Measurements from ENCODE around the gene ABCA4.

ABCA4 gene

GRCh38 chr1:94017155-94017829, 103.7 kb downstream of the ABCA4 start:
- TF ChIP-seq, protein P1, sequence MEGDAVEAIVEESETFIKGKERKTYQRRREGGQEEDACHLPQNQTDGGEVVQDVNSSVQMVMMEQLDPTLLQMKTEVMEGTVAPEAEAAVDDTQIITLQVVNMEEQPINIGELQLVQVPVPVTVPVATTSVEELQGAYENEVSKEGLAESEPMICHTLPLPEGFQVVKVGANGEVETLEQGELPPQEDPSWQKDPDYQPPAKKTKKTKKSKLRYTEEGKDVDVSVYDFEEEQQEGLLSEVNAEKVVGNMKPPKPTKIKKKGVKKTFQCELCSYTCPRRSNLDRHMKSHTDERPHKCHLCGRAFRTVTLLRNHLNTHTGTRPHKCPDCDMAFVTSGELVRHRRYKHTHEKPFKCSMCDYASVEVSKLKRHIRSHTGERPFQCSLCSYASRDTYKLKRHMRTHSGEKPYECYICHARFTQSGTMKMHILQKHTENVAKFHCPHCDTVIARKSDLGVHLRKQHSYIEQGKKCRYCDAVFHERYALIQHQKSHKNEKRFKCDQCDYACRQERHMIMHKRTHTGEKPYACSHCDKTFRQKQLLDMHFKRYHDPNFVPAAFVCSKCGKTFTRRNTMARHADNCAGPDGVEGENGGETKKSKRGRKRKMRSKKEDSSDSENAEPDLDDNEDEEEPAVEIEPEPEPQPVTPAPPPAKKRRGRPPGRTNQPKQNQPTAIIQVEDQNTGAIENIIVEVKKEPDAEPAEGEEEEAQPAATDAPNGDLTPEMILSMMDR (IDR thresholded peaks at IDR 0.05) = no peak
- Histone ChIP-seq H3K4me3 (ENCODE audit: low read depth, low read length) (no peak overlapping the region), H3K27ac (no peak overlapping the region), H3K9me3 (ENCODE audit: control insufficient read depth, low read length) (no peaks in the 10 kb centered on the region), H2AFZ (no peak overlapping the region), H3K79me2 (no peaks in the 10 kb centered on the region), H3K4me1 (peaks cover 11% of the 10 kb centered on the region), H3K27me3 (ENCODE audit: control insufficient read depth, insufficient read depth, low read length) (no peaks in the 10 kb centered on the region), H3K36me3 (ENCODE audit: control insufficient read depth, insufficient read depth, low read length) (no peaks in the 10 kb centered on the region), H3K4me2 (ENCODE audit: low read length) (no peak overlapping the region), H3K9ac (no peak overlapping the region)

GRCh38 chr1:94015489-94015817, 105.5 kb downstream of the ABCA4 start:
- TF ChIP-seq, protein P1 (IDR thresholded peaks at IDR 0.05) = no peak
- H3K79me2 ChIP-seq = no peaks in the 10 kb centered on the region
- no peaks in the 10 kb centered on the region for H3K9me3 ChIP-seq (ENCODE audit: control insufficient read depth, low read length)
- H3K27ac ChIP-seq = no peak overlapping the region
- H3K27me3 ChIP-seq (ENCODE audit: control insufficient read depth, insufficient read depth, low read length) = no peaks in the 10 kb centered on the region
- no peak overlapping the region for H3K4me3 ChIP-seq (ENCODE audit: low read depth, low read length)
- H3K4me1 ChIP-seq = no peaks in the 10 kb centered on the region
- H3K36me3 ChIP-seq (ENCODE audit: control insufficient read depth, insufficient read depth, low read length) = no peaks in the 10 kb centered on the region
- no peak overlapping the region for H3K9ac ChIP-seq
- no peak overlapping the region for H2AFZ ChIP-seq
- no peak overlapping the region for H3K4me2 ChIP-seq (ENCODE audit: low read length)

DNA sequence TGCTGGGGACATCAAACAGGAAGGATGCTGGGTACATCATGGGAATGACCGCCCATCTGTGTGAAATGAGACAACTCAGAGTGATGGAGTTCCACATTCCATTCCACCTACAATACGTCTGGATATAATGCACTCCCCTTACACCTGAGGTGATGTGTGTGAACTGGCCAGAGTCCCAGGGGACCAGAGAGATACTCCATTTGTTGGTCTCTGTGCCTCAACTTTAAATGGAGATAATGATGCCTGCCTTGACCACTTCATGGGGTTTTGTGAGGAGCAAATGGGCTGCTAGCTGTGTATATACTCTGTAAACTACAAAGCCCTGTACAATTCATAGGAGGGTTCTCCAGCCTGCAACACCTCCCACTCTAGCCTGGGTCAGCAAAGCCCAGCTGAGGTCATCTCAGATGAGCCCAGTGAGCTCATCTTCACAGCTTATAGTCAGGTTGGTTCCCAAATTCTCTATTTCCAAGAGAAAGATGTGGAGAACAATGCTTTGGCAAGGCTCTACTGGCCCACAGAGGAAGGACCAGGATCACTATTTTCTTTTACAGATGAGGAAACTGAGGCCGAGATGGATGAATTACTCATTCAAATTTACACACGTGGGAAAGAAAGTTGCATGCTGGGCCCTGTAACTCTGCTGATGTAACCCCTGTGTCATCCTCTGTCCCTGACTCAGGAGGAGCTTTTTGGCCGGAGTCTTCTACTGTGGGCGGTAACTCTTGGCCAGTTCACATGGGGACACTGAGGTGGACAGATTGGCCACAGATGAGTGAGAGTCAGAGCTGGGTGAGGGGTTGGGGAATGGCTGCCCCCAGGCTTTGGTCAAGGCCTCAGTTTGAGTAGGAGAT, 106.1 kb downstream of the ABCA4 start:
- Histone ChIP-seq H3K27ac (no peak overlapping the region), H3K79me2 (no peaks in the 10 kb centered on the region), H3K9me3 (ENCODE audit: control insufficient read depth, low read length) (no peaks in the 10 kb centered on the region), H2AFZ (no peak overlapping the region), H3K4me3 (ENCODE audit: low read depth, low read length) (no peak overlapping the region), H3K4me1 (no peaks in the 10 kb centered on the region), H3K9ac (no peak overlapping the region), H3K27me3 (ENCODE audit: control insufficient read depth, insufficient read depth, low read length) (no peaks in the 10 kb centered on the region), H3K36me3 (ENCODE audit: control insufficient read depth, insufficient read depth, low read length) (no peaks in the 10 kb centered on the region), H3K4me2 (ENCODE audit: low read length) (no peak overlapping the region)
- TF ChIP-seq, protein P1 (IDR thresholded peaks at IDR 0.05) = no peak

- no peak overlapping the region for H3K9ac ChIP-seq
- no peaks in the 10 kb centered on the region for H3K4me1 ChIP-seq
- no peak overlapping the region for H3K4me3 ChIP-seq (ENCODE audit: low read depth, low read length)
- H3K4me2 ChIP-seq (ENCODE audit: low read length) = no peak overlapping the region
- H3K79me2 ChIP-seq = no peaks in the 10 kb centered on the region
- H3K9me3 ChIP-seq (ENCODE audit: control insufficient read depth, low read length) = no peaks in the 10 kb centered on the region
- no peaks in the 10 kb centered on the region for H3K36me3 ChIP-seq (ENCODE audit: control insufficient read depth, insufficient read depth, low read length)
- H2AFZ ChIP-seq = no peak overlapping the region
- TF ChIP-seq, protein P1 (IDR thresholded peaks at IDR 0.05) = no peak
- H3K27ac ChIP-seq = no peak overlapping the region
- no peaks in the 10 kb centered on the region for H3K27me3 ChIP-seq (ENCODE audit: control insufficient read depth, insufficient read depth, low read length)
Observed at GRCh38 chr1:94014087-94014486, 106.9 kb downstream of the ABCA4 start.
